MCF 10A (cell line): ENCODE measurements around the gene KLK15. TPM values are rescaled to one million over a fixed set of nuclear protein-coding genes. Genes with fewer than 3 reads are reported as not detected.

Experiments used
- BruUV-seq: library from RNA; stranded (reverse); fragments of 400-500 nt; replicated peaks from 2 replicates; lab custom pipeline; 2021; lab: Mats Ljungman, UMichigan
- CTCF ChIA-PET: fragments of 300-600 bp; sonication (Branson Sonifier 250); formaldehyde crosslinking; extraction: SDS; loops from one replicate; lab custom pipeline; 2021; ENCODE audit warnings: antibody characterized with exemption, inconsistent platforms; lab: Yijun Ruan, JAX
- POLR2A ChIA-PET: fragments of 300-600, 350-650 bp; sonication (Branson Sonifier 250); formaldehyde crosslinking; extraction: SDS; loops from one replicate; lab custom pipeline; 2020; ENCODE audit warnings: antibody characterized with exemption, inconsistent platforms; lab: Yijun Ruan, JAX
- DNase-seq: peaks from one replicate; pipeline ENCODE4 v3.0.0-alpha.2; 2018; ENCODE audit not compliant: unreplicated experiment
- H3K27ac Mint-ChIP-seq: one replicate; pipeline ENCODE4 v1.8.0; 2022; ENCODE audit warnings: mild to moderate bottlenecking, low read depth, mixed read lengths; ENCODE audit not compliant: unreplicated experiment
- H3K27me3 Mint-ChIP-seq: one replicate; pipeline ENCODE4 v1.8.0; 2022; ENCODE audit warnings: mixed read lengths; ENCODE audit not compliant: insufficient read depth, unreplicated experiment
- H3K36me3 Mint-ChIP-seq: one replicate; pipeline ENCODE4 v1.8.0; 2022; ENCODE audit warnings: mild to moderate bottlenecking, moderate library complexity, mixed read lengths; ENCODE audit not compliant: insufficient read depth, unreplicated experiment
- H3K4me1 Mint-ChIP-seq: one replicate; pipeline ENCODE4 v1.8.0; 2022; ENCODE audit warnings: mixed read lengths; ENCODE audit not compliant: insufficient read depth, unreplicated experiment
- H3K4me3 Mint-ChIP-seq: one replicate; pipeline ENCODE4 v1.8.0; 2022; ENCODE audit warnings: mild to moderate bottlenecking, moderate library complexity, mixed read lengths; ENCODE audit not compliant: unreplicated experiment
- H3K9me3 Mint-ChIP-seq: one replicate; pipeline ENCODE4 v1.8.0; 2022; ENCODE audit warnings: mixed read lengths; ENCODE audit not compliant: unreplicated experiment
- CTCF ChIP-seq: fragments of 200-600 bp; IDR thresholded peaks from one replicate; pipeline ENCODE4 v1.8.0; 2022; ENCODE audit warnings: antibody characterized with exemption, mild to moderate bottlenecking; ENCODE audit not compliant: unreplicated experiment
- intact Hi-C: fragments of 100-400 bp; cut with micrococcal nuclease; formaldehyde crosslinking; loops from 2 replicates; pipeline ENCODE4 v1.14.1; 2022
- total RNA-seq: library from RNA; stranded (reverse); gene quantifications from 2 replicates; pipeline ENCODE4 v1.2.3, GENCODE V29; 2022

The KLK15 gene
- total RNA-seq, 1 experiment from 2014 or later: not detected

- H3K4me3 Mint-ChIP-seq: no peak overlapping the region
- peaks cover 16% of the 10 kb centered on the region for H3K4me1 Mint-ChIP-seq
- no TSS peak for BruUV-seq
- no peaks in the 10 kb centered on the region for H3K9me3 Mint-ChIP-seq
- H3K27me3 Mint-ChIP-seq: no peaks in the 10 kb centered on the region
- CTCF ChIA-PET: interaction anchor here (0.6 to 0.9 kb wide), 5 partner anchors 110 to 1085 kb away, joined by 3 read pairs; no protein-coding TSS in a partner anchor
- intact Hi-C loops: no loop called here
- TF ChIP-seq CTCF: no peak
- H3K36me3 Mint-ChIP-seq: peaks cover 87% of the 10 kb centered on the region
- H3K27ac Mint-ChIP-seq: no peak overlapping the region
- DNase-seq: no peak
- POLR2A ChIA-PET: interaction anchor here (1.0 kb wide), 1 partner anchor 295 kb away, joined by 3 read pairs; no protein-coding TSS in a partner anchor
These were observed 34.5 kb downstream of the KLK15 start for GRCh38 chr19:50798659-50799546.

GRCh38 chr19:50797781-50798658 lies 35.4 kb downstream of the KLK15 start:
- CTCF ChIA-PET: interaction anchor here (0.6 to 1.5 kb wide), 7 partner anchors 14 to 1084 kb away, joined by 3 to 7 read pairs (median 3); no protein-coding TSS in a partner anchor
- Mint-ChIP-seq H3K27ac (no peak overlapping the region), H3K4me1 (peaks cover 15% of the 10 kb centered on the region), H3K36me3 (peaks cover 80% of the 10 kb centered on the region), H3K27me3 (no peaks in the 10 kb centered on the region), H3K4me3 (no peak overlapping the region), H3K9me3 (no peaks in the 10 kb centered on the region)
- POLR2A ChIA-PET: interaction anchor here (0.6 kb wide), 1 partner anchor 896 kb away, joined by 3 read pairs; no protein-coding TSS in a partner anchor
- no peak for DNase-seq
- no peak for TF ChIP-seq CTCF
- intact Hi-C loops: no loop called here
- BruUV-seq: no TSS peak

- ChIA-PET POLR2A (interaction anchor here (0.6 kb wide), 1 partner anchor 896 kb away, joined by 3 read pairs; no protein-coding TSS in a partner anchor), CTCF (interaction anchor here (0.6 to 2.4 kb wide), 6 partner anchors 14 to 259 kb away, joined by 3 to 14 read pairs (median 4); no protein-coding TSS in a partner anchor)
- Mint-ChIP-seq H3K9me3 (no peaks in the 10 kb centered on the region), H3K36me3 (peaks cover 74% of the 10 kb centered on the region), H3K4me3 (no peak overlapping the region), H3K27ac (peak overlapping the region; percentile 39), H3K27me3 (no peaks in the 10 kb centered on the region), H3K4me1 (peaks cover 10% of the 10 kb centered on the region)
- no TSS peak for BruUV-seq
- no peak for TF ChIP-seq CTCF
- no peak for DNase-seq
- intact Hi-C loops: no loop called here
These were observed 36.0 kb downstream of the KLK15 start for GRCh38 chr19:50797429-50797780.
